Epithelial cell of proximal tubule (primary cell): ENCODE results near the gene NFIL3. TPM values are rescaled to one million over a fixed set of nuclear protein-coding genes. Genes with fewer than 3 reads are reported as not detected.
"Not testable (repeated sequence)": the region's sequence is repeated elsewhere in the genome, so short reads cannot be mapped to it uniquely, and the experiment has no call there.

Source experiments
- DNase-seq: peaks from one replicate; pipeline ENCODE4 v3.0.0-alpha.2; 2011; ENCODE audit warnings: low read depth
- H3K4me3 ChIP-seq: 2 replicates; pipeline ENCODE4 v1.5.1; 2011; ENCODE audit warnings: low read depth, mild to moderate bottlenecking, low read length
- total RNA-seq: library from RNA; depleted of rRNA; stranded (reverse); fragments of >200 nt; gene quantifications from 2 replicates; pipeline ENCODE4 v1.2.3, GENCODE V29; 2015
- TF ChIP-seq, protein P1 (sequence below): conservative IDR thresholded peaks from 2 replicates; pipeline ENCODE4 v1.5.1; 2012; ENCODE audit warnings: low read depth, mild to moderate bottlenecking, low read length

Gene NFIL3, protein sequence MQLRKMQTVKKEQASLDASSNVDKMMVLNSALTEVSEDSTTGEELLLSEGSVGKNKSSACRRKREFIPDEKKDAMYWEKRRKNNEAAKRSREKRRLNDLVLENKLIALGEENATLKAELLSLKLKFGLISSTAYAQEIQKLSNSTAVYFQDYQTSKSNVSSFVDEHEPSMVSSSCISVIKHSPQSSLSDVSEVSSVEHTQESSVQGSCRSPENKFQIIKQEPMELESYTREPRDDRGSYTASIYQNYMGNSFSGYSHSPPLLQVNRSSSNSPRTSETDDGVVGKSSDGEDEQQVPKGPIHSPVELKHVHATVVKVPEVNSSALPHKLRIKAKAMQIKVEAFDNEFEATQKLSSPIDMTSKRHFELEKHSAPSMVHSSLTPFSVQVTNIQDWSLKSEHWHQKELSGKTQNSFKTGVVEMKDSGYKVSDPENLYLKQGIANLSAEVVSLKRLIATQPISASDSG
- 10.3 and 12.7 TPM in 2 replicates for total RNA-seq

DNA sequence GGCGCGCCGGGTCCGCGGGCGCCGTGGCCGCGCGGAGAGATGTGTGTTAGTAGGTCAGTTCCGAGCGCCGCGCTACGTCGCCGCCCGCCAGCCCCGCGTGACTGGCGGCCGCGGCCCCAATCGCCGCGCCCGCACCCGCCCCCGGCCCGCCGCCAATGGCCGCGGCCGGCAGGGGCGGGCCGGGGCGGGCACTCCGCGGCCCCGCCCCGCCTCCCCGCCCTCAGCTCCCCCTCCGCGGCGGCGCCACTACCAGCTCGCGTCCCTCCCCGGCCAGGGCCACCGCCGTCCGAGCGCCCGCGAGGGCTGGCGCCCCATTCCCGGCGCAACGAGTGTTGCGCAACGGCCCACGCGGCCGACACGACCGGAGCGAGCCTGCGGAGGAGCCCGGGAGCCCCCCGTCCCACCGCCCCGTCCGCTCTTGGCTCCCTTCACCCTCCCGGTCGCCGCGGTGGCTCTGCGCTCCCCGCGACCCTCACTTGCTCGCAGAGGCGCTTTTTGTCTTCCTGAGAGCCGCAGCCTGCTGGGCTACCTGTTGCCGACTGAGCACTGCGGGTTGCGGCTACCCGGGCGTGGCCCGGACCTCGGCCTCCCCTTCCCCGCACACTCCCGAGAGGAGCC lies at the start of gene NFIL3:
NFIL3 (minus strand) TSS at position 48 of the 618 bp plus-strand sequence. CDS start 13,098 bp downstream, outside the sequence.
- TF ChIP-seq, protein P1, sequence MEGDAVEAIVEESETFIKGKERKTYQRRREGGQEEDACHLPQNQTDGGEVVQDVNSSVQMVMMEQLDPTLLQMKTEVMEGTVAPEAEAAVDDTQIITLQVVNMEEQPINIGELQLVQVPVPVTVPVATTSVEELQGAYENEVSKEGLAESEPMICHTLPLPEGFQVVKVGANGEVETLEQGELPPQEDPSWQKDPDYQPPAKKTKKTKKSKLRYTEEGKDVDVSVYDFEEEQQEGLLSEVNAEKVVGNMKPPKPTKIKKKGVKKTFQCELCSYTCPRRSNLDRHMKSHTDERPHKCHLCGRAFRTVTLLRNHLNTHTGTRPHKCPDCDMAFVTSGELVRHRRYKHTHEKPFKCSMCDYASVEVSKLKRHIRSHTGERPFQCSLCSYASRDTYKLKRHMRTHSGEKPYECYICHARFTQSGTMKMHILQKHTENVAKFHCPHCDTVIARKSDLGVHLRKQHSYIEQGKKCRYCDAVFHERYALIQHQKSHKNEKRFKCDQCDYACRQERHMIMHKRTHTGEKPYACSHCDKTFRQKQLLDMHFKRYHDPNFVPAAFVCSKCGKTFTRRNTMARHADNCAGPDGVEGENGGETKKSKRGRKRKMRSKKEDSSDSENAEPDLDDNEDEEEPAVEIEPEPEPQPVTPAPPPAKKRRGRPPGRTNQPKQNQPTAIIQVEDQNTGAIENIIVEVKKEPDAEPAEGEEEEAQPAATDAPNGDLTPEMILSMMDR = no peak
- peak within 1 kb of the TSS; percentile 84 for H3K4me3 ChIP-seq
- DNase-seq = no peak

DNA sequence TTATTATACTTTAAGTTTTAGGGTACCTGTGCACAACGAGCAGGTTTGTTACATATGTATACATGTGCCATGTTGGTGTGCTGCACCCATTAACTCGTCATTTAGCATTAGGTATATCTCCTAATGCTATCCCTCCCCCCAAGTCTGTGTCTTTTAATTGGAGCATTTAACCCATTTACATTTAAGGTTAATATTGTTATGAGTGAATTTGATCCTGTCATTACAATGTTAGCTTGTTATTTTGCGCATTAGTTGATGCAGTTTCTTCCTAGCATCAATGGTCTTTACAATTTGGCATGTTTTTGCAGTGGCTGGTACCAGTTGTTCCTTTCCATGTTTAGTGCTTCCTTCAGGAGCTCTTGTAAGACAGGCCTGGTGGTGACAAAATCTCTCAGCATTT lies 47.9 kb upstream of the NFIL3 start:
- not testable (repeated sequence) for DNase-seq, H3K4me3 ChIP-seq

DNA sequence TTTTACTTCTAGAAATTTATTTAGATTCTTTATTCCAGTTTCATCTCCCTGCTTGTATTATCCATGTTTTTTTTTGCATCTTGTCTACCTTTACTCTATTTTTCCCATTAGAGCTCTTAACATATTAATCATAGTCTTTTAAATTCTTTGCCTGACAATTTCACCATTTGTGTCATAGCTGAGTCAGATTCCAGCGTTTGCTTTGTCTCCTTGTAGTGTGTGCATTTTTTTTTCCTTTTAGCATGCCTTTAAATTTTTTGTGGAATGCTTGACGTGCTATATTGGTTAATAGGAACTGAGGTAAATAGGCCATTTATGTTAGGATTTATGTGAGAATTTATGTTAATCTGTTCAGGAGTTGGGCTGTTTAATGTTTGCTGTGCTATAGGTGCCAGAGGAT lies 41.8 kb upstream of the NFIL3 start:
- no peak overlapping the region for H3K4me3 ChIP-seq
- TF ChIP-seq, protein P1 = no peak
- no peak for DNase-seq

DNA sequence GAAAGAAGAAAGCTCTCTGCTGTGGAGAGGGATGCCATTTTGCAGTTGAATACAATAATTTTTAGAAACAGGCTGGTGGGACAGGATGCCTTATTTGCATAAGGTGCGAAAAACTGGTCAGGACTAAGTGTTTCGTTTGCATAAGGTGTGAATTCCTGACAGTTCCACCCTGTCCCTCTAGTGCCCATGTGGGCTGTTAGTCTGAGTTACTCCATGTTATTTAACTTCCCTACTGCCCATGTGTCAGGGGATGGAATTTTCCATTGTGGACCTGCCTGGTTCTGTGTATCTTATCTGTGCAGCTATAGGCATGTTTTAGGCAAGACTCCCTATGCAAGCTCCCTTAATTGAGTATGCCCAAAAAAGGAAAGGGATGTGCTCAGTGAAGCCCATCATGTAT lies 35.3 kb upstream of the NFIL3 start:
- no peak overlapping the region for H3K4me3 ChIP-seq
- TF ChIP-seq, protein P1 = no peak
- DNase-seq = no peak

DNA sequence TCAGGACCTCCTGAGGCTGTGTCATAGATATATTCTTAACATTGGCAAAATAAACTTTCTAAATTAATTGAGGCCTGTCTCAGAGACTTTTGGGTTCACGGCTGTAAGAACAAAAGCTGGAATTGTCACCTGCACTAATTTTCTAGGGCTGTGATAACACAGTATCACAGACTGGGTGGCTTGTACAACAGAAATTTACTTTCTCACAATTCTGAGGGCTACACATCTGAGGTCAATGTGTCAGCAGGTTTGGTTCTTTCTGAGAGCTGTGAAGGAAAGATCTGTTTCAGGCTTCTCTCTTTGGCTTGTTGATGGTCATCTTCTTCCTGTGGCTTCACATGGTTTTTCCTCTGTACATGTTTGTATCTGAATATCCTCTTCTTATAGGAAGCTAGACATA lies 29.2 kb upstream of the NFIL3 start:
- no peak overlapping the region for H3K4me3 ChIP-seq
- DNase-seq = no peak
- TF ChIP-seq, protein P1 = no peak

DNA sequence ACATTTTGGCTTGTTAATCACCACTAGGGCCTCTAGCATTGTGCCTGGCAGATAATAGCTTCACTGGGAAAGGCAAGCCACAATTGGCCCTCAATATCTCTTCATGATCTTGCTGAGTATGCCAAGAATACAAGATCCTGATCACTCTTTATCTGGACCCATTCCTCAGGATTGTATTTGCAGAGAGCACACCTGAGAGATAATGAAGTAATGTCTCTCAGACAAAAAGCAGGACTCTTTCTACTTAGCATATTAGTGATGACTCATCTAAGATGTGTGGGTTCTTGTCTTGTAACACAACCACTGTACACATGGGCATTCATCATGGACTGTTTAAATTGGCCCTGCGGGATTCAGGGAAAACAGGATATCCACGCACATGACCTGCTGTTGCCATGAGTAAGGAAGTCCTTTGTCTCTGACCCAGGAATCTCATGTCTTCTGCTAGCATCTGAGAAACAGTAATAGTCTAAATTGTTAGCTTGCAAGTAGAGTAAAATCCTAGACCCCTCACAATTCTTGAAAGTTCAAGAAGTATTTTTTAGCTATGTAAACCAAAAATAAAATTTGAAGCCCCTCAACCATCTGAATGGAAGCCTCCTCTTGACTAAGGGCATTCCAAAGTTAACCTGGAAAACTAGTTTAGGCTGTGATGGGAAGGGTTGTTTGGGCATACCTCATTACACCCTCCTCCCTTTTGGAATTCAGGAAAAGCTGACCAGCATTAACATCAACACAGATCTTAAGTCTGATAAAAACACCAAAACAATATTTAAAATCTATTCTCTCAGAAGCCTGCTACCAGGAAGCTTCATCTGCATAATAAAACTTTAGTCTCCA lies 28.0 kb upstream of the NFIL3 start:
- H3K4me3 ChIP-seq = no peak overlapping the region
- no peak for DNase-seq
- TF ChIP-seq, protein P1 = no peak

DNA sequence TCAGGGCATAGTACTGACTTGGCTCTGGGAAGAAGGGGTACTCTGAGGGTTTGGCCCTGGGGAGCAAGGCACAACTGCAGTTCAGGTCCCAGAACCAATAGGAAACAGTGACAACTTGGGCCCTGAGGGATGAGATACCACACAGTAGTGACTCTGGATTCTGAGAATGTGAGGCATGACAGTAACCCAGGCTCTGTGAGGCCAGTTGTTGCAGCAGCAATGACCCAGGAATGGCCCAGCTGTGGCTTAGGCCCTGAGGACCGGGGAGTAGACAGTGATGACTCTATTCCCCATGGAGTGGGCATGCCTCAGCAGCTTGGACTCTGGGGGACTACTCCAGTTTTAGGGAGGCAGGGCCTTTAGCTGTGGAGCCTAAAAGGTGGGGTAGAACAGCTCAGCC lies 21.5 kb upstream of the NFIL3 start:
- DNase-seq = no peak
- TF ChIP-seq, protein P1 = no peak
- no peak overlapping the region for H3K4me3 ChIP-seq
